GM12801 (cell line): ENCODE measurements around the gene EIF3M.

Experiments
- CTCF ChIP-seq: IDR thresholded peaks from one replicate; pipeline ENCODE4 v1.5.1; 2011; ENCODE audit warnings: control low read depth; ENCODE audit not compliant: insufficient read length; ENCODE audit errors: extremely low read depth

EIF3M gene

GRCh38 chr11:32583459-32584271, at the start of gene EIF3M:
Gene EIF3M, plus strand, starts transcription at chr11:32583831. Its CDS starts 57 bp downstream, at chr11:32583888.
- no peak for TF ChIP-seq CTCF

- no peak for TF ChIP-seq CTCF
Observed at GRCh38 chr11:32538804-32539203, 44.8 kb upstream of the EIF3M start.

GRCh38 chr11:32549611-32550187, 33.9 kb upstream of the EIF3M start:
- TF ChIP-seq CTCF: no peak

- TF ChIP-seq CTCF: no peak
Observed at GRCh38 chr11:32550207-32550606, 33.4 kb upstream of the EIF3M start.

- no peak for TF ChIP-seq CTCF
Observed at GRCh38 chr11:32555091-32555490, 28.5 kb upstream of the EIF3M start.

- TF ChIP-seq CTCF: no peak
Observed at GRCh38 chr11:32555895-32556294, 27.7 kb upstream of the EIF3M start.

GRCh38 chr11:32561835-32562234, 21.8 kb upstream of the EIF3M start:
- no peak for TF ChIP-seq CTCF
